ENCODE results near the gene KCNA3. TPM values are rescaled to one million over a fixed set of nuclear protein-coding genes. Genes with fewer than 3 reads are reported as not detected.

The KCNA3 gene
- total and polyA plus RNA-seq, 4 donors = 0.23 to 2.2 (median 0.34) TPM

DNA sequence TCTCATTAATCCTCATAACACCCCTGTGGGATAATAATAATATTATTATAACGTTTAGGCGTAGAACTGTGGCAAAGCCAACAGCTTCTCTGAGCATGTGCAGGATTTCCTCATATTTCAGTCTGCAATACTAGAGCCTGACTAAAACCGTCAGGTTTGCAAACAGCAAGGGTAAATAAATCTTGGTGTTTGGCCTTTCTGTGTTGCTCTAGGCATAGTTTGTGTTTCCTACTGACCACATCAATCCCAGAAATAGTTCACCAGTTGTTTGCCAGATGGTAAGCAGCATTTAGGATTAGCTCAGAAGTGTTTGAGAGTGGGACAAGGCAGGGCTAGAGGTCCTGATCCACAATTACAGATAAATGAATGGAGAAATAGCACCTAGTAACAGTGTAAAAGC is 2.8 kb upstream of the KCNA3 start:
- 48% methylated on average over 3 of the region's 3 CpGs for WGBS
- Histone ChIP-seq H3K9me3 (ENCODE audit: control insufficient read depth in 4 of 4, low read length in 3 of 4) (peaks cover 0 to 15% (median 5%) of the 10 kb centered on the region in 4 donors), H3K4me1 (ENCODE audit: control insufficient read depth in 4 of 4, insufficient read depth in 4 of 4, low read length in 3 of 4) (peaks cover 0 to 11% (median 6%) of the 10 kb centered on the region in 4 donors), H3K4me3 (ENCODE audit: low read depth in 1 of 3, low read length in 3 of 3) (no peak overlapping the region), H3K36me3 (ENCODE audit: control insufficient read depth in 4 of 4, insufficient read depth in 3 of 4, low read depth in 1 of 4, low read length in 3 of 4) (no peaks in the 10 kb centered on the region), H3K27ac (ENCODE audit: low read depth in 1 of 2, low read length in 2 of 2) (no peak overlapping the region), H3K27me3 (ENCODE audit: control insufficient read depth in 4 of 4, insufficient read depth in 4 of 4, low read length in 3 of 4) (peaks cover 0 to 16% (median 4%) of the 10 kb centered on the region in 4 donors), H3K9ac (ENCODE audit: low read depth in 1 of 2, low read length in 2 of 2) (no peak overlapping the region)
- TF ChIP-seq ATF3 (IDR thresholded peaks at IDR 0.05) (no peak), FOXA2 (IDR thresholded peaks at IDR 0.05) (no peak)
- no peak for DNase-seq (ENCODE audit: low spot score)

GRCh38 chr1:110676970-110677369 is 2.2 kb upstream of the KCNA3 start:
- no peaks in the 10 kb centered on the region for H3K36me3 ChIP-seq (ENCODE audit: control insufficient read depth in 4 of 4, insufficient read depth in 3 of 4, low read depth in 1 of 4, low read length in 3 of 4)
- 63% methylated on average over 4 of the region's 4 CpGs for WGBS
- no peak overlapping the region for H3K9ac ChIP-seq (ENCODE audit: low read depth in 1 of 2, low read length in 2 of 2)
- peaks cover 0 to 16% (median 4%) of the 10 kb centered on the region in 4 donors for H3K27me3 ChIP-seq (ENCODE audit: control insufficient read depth in 4 of 4, insufficient read depth in 4 of 4, low read length in 3 of 4)
- TF ChIP-seq TAF1 (conservative IDR thresholded peaks at IDR 0.05) = no peak
- peaks cover 0 to 11% (median 6%) of the 10 kb centered on the region in 4 donors for H3K4me1 ChIP-seq (ENCODE audit: control insufficient read depth in 4 of 4, insufficient read depth in 4 of 4, low read length in 3 of 4)
- no peak overlapping the region for H3K27ac ChIP-seq (ENCODE audit: low read depth in 1 of 2, low read length in 2 of 2)
- no peak for DNase-seq (ENCODE audit: low spot score)
- peaks cover 0 to 15% (median 5%) of the 10 kb centered on the region in 4 donors for H3K9me3 ChIP-seq (ENCODE audit: control insufficient read depth in 4 of 4, low read length in 3 of 4)
- H3K4me3 ChIP-seq (ENCODE audit: low read depth in 1 of 3, low read length in 3 of 3) = no peak overlapping the region

DNA sequence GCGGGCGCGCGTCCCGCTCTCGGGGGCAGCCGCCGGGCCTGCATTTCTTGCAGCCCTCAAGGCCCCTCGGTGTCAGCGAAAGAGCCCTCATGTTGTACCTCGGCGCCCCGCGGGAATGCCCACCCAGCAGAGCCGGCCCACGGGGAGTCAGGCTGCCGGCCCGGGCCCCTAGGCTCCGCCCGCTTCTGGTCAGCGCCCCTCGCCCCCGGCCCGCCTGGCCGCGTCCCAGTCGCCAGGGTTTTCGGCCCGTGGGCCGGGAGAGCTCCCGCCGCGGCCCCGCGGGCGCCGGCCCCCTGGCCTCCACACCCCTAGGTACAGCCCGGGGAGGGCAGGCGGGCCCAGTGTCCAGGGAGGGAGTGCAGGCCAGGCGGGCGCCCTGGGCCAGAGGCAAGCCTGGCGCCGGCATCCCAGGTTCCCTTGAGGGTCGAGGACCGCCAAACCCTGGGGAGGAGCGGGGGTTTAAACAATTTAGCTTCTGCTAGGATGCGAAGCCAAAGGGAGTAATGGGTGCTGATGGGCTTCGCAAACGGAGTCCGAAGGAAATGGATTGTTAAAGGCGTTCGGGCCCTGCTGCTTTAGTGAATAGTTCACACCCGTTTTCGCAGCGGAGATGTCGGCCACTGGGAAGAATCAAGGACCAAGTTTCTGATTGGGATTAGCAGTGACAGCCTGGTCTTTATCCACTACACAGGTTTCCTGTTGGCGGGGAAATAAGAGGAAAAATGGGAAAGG is 486 bp upstream of the KCNA3 start:
- Histone ChIP-seq H3K4me1 (ENCODE audit: control insufficient read depth in 4 of 4, insufficient read depth in 4 of 4, low read length in 3 of 4) (peaks cover 0 to 11% (median 6%) of the 10 kb centered on the region in 4 donors), H3K36me3 (ENCODE audit: control insufficient read depth in 4 of 4, insufficient read depth in 3 of 4, low read depth in 1 of 4, low read length in 3 of 4) (no peaks in the 10 kb centered on the region), H3K9me3 (ENCODE audit: control insufficient read depth in 4 of 4, low read length in 3 of 4) (peaks cover 0 to 15% (median 5%) of the 10 kb centered on the region in 4 donors), H3K4me3 (ENCODE audit: low read depth in 1 of 3, low read length in 3 of 3) (peak overlapping the region in 2 of 3 donors; percentile 48 to 50), H3K27me3 (ENCODE audit: control insufficient read depth in 4 of 4, insufficient read depth in 4 of 4, low read length in 3 of 4) (peaks cover 0 to 16% (median 5%) of the 10 kb centered on the region in 4 donors), H3K27ac (ENCODE audit: low read depth in 1 of 2, low read length in 2 of 2) (no peak overlapping the region), H3K9ac (ENCODE audit: low read depth in 1 of 2, low read length in 2 of 2) (no peak overlapping the region)
- no peak for DNase-seq (ENCODE audit: low spot score)
- 8% methylated on average over 57 of the region's 57 CpGs for WGBS
- no peak for TF ChIP-seq HNF4A (conservative IDR thresholded peaks at IDR 0.05)
- TF ChIP-seq RXRA (IDR thresholded peaks at IDR 0.05) = no peak
- TF ChIP-seq, protein P1, sequence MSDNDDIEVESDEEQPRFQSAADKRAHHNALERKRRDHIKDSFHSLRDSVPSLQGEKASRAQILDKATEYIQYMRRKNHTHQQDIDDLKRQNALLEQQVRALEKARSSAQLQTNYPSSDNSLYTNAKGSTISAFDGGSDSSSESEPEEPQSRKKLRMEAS (IDR thresholded peaks at IDR 0.05) = no peak
- TF ChIP-seq ATF3 (IDR thresholded peaks at IDR 0.05) = no peak
- TF ChIP-seq ZBTB33 (IDR thresholded peaks at IDR 0.05) = no peak
- TF ChIP-seq EGR1 (IDR thresholded peaks at IDR 0.05; ENCODE audit: low read depth in 2 of 2) = no peak
- TF ChIP-seq FOXA1 (IDR thresholded peaks at IDR 0.05) = no peak
- TF ChIP-seq CTCF (IDR thresholded peaks at IDR 0.05; ENCODE audit: low read depth, low read length, missing input control) = no peak
- TF ChIP-seq HNF4G (IDR thresholded peaks at IDR 0.05) = no peak
- no peak for TF ChIP-seq TAF1 (conservative IDR thresholded peaks at IDR 0.05)
- no peak for TF ChIP-seq NR2F2 (IDR thresholded peaks at IDR 0.05)
- TF ChIP-seq FOXA2 (IDR thresholded peaks at IDR 0.05) = no peak
- no peak for TF ChIP-seq RAD21 (IDR thresholded peaks at IDR 0.05)
- no peak for TF ChIP-seq SP1 (IDR thresholded peaks at IDR 0.05)
- TF ChIP-seq YY1 (IDR thresholded peaks at IDR 0.05) = no peak
- TF ChIP-seq GABPA (IDR thresholded peaks at IDR 0.05 in 1 of 2, conservative IDR thresholded peaks at IDR 0.05 in 1 of 2) = no peak
- TF ChIP-seq JUND (IDR thresholded peaks at IDR 0.05) = no peak
- TF ChIP-seq, protein P2, sequence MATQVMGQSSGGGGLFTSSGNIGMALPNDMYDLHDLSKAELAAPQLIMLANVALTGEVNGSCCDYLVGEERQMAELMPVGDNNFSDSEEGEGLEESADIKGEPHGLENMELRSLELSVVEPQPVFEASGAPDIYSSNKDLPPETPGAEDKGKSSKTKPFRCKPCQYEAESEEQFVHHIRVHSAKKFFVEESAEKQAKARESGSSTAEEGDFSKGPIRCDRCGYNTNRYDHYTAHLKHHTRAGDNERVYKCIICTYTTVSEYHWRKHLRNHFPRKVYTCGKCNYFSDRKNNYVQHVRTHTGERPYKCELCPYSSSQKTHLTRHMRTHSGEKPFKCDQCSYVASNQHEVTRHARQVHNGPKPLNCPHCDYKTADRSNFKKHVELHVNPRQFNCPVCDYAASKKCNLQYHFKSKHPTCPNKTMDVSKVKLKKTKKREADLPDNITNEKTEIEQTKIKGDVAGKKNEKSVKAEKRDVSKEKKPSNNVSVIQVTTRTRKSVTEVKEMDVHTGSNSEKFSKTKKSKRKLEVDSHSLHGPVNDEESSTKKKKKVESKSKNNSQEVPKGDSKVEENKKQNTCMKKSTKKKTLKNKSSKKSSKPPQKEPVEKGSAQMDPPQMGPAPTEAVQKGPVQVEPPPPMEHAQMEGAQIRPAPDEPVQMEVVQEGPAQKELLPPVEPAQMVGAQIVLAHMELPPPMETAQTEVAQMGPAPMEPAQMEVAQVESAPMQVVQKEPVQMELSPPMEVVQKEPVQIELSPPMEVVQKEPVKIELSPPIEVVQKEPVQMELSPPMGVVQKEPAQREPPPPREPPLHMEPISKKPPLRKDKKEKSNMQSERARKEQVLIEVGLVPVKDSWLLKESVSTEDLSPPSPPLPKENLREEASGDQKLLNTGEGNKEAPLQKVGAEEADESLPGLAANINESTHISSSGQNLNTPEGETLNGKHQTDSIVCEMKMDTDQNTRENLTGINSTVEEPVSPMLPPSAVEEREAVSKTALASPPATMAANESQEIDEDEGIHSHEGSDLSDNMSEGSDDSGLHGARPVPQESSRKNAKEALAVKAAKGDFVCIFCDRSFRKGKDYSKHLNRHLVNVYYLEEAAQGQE (IDR thresholded peaks at IDR 0.05) = no peak
